Brain microvascular endothelial cell (primary cell): ENCODE measurements around the gene BACH1.
"Not testable (repeated sequence)": the region's sequence is repeated elsewhere in the genome, so short reads cannot be mapped to it uniquely, and the experiment has no call there.

ENCODE experiments used
- DNase-seq: peaks from one replicate; pipeline ENCODE4 v3.0.0-alpha.2; 2020
- H3K27ac ChIP-seq: fragments of 250-450 bp; sonication (Bioruptor Pico); 2 replicates; pipeline ENCODE4 v1.5.1; 2020; ENCODE audit warnings: mild to moderate bottlenecking, moderate library complexity
- H3K27me3 ChIP-seq: fragments of 250-450 bp; sonication (Bioruptor Pico); replicated peaks from 2 replicates; pipeline ENCODE4 v1.5.1; 2020; ENCODE audit warnings: mild to moderate bottlenecking
- H3K36me3 ChIP-seq: fragments of 250-450 bp; sonication (Bioruptor Pico); replicated peaks from 2 replicates; pipeline ENCODE4 v1.5.1; 2020; ENCODE audit warnings: mild to moderate bottlenecking
- H3K4me3 ChIP-seq: 2 replicates; pipeline ENCODE4 v1.5.1; 2011; ENCODE audit warnings: low read depth, mild to moderate bottlenecking, control low read depth, low read length, moderate library complexity
- in situ Hi-C: cut with HindIII; loops from 2 replicates; pipeline ENCODE4 v1.10.0; 2017; ENCODE audit warnings: low sequenced_read_pairs, low pct_ligation_motif_present
- TF ChIP-seq, protein P1 (sequence below): IDR thresholded peaks from 2 replicates; pipeline ENCODE4 v1.5.1; 2011; ENCODE audit warnings: low read depth, mild to moderate bottlenecking, moderate library complexity, low read length, control low read depth, inconsistent platforms; ENCODE audit errors: missing control alignments

Gene BACH1

GRCh38 chr21:29351691-29352090, 53.0 kb downstream of the BACH1 start:
- in situ Hi-C loops: no loop called here
- TF ChIP-seq, protein P1, sequence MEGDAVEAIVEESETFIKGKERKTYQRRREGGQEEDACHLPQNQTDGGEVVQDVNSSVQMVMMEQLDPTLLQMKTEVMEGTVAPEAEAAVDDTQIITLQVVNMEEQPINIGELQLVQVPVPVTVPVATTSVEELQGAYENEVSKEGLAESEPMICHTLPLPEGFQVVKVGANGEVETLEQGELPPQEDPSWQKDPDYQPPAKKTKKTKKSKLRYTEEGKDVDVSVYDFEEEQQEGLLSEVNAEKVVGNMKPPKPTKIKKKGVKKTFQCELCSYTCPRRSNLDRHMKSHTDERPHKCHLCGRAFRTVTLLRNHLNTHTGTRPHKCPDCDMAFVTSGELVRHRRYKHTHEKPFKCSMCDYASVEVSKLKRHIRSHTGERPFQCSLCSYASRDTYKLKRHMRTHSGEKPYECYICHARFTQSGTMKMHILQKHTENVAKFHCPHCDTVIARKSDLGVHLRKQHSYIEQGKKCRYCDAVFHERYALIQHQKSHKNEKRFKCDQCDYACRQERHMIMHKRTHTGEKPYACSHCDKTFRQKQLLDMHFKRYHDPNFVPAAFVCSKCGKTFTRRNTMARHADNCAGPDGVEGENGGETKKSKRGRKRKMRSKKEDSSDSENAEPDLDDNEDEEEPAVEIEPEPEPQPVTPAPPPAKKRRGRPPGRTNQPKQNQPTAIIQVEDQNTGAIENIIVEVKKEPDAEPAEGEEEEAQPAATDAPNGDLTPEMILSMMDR: no peak
- Histone ChIP-seq H3K27me3 (no peaks in the 10 kb centered on the region), H3K36me3 (peaks cover 9% of the 10 kb centered on the region), H3K4me3 (no peak overlapping the region), H3K27ac (peak overlapping the region; percentile 71)
- DNase-seq: peak; percentile 64

- DNase-seq, H3K4me3 ChIP-seq, H3K36me3 ChIP-seq, in situ Hi-C loops, H3K27me3 ChIP-seq, H3K27ac ChIP-seq: not testable (repeated sequence)
These were observed 56.5 kb downstream of the BACH1 start for GRCh38 chr21:29355043-29355710.

DNA sequence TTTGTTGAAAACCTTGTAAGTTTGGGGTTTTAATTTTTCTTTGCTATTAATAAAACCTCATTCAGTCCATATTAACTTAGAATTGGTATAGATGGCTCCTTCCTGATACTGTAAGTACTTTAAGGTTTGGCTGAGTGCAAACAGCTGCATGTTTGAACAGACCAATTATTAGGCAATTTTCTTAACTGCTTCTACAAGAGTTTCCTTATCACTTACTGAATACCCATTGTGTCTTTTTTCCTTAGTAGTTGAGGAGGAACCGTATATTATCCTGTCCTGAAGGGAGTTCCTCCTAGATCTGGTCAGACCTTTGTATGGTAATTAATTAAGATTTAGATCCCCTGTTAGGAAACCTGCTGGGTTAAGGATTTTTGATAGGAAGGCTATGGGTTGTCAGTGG, 57.6 kb downstream of the BACH1 start:
- DNase-seq, H3K4me3 ChIP-seq, H3K36me3 ChIP-seq, in situ Hi-C loops, H3K27ac ChIP-seq, H3K27me3 ChIP-seq: not testable (repeated sequence)

- in situ Hi-C loops, DNase-seq, H3K36me3 ChIP-seq, H3K4me3 ChIP-seq, H3K27ac ChIP-seq, H3K27me3 ChIP-seq: not testable (repeated sequence)
These were observed 58.1 kb downstream of the BACH1 start for GRCh38 chr21:29356810-29357209.

GRCh38 chr21:29359718-29360117, 61.0 kb downstream of the BACH1 start:
- TF ChIP-seq, protein P1: no peak
- H3K36me3 ChIP-seq: peaks cover 8% of the 10 kb centered on the region
- DNase-seq: no peak
- no peak overlapping the region for H3K4me3 ChIP-seq
- in situ Hi-C loops: no loop called here
- H3K27ac ChIP-seq: no peak overlapping the region
- no peaks in the 10 kb centered on the region for H3K27me3 ChIP-seq

DNA sequence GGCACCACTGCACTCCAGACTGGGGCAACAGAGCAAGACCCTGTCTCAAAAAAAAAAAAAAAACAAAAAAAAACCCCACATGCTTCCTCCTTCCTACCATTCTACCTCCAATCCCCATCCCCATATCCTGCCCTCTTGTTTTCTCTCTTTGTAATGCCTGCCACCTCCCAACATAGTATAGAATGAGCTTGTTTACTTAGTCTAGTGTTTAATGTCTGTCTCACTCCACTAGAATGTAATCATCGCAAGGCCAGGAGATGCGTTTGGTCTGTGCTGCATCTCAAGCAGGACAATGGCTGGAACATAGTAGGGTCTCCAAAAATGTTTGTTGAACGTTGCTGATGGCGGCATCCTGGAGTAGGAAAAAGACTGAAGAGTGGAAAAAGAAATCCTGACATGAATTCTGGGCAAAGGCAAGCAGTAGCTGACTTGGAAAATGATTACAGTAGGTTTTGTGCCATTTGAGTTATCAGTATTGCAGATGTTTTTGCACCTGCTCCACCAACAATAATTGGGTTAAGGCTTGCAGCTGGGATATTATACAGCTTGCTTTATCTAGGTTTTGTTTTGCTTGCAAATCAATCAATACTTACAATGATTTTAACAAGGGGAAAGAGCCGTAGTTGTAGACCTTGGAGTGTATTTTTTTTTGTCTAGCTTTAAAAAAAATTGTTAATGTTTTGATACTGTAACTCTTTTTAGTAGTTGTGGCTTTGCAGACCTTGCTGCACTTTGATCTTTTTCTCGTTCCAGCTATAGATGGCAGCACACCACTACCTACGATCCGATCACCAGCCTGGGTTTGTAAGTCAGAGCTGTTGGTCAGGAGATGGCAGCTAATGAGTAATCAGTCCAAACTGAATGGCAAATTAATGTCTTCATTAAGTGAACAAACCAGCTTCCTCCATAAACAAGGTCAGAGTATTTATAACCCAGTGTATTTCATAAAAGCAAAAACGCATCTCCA, 62.4 kb downstream of the BACH1 start:
- in situ Hi-C loops: no loop called here
- Histone ChIP-seq H3K4me3 (no peak overlapping the region), H3K36me3 (peaks cover 5% of the 10 kb centered on the region), H3K27me3 (no peaks in the 10 kb centered on the region), H3K27ac (no peak overlapping the region)
- DNase-seq: no peak
- TF ChIP-seq, protein P1: peak; percentile 12

GRCh38 chr21:29362758-29363157, 64.0 kb downstream of the BACH1 start:
- peaks cover 10% of the 10 kb centered on the region for H3K36me3 ChIP-seq
- in situ Hi-C loops: no loop called here
- no peak overlapping the region for H3K27ac ChIP-seq
- DNase-seq: no peak
- H3K4me3 ChIP-seq: no peak overlapping the region
- no peaks in the 10 kb centered on the region for H3K27me3 ChIP-seq
- TF ChIP-seq, protein P1: no peak
